CD4-positive, alpha-beta T cell treated with Interferon alpha-2 for 1 hour (primary cell): ENCODE results near the gene MMP7.
A peak's percentile ranks its signal among the peaks of the same experiment; 100 is the strongest.
"Not testable (repeated sequence)": the region's sequence is repeated elsewhere in the genome, so short reads cannot be mapped to it uniquely, and the experiment has no call there.

Experiments used
- DNase-seq, 2 donors: peaks; one replicate each; pipeline ENCODE4 v3.0.0-alpha.2; 2020 to 2022

MMP7 gene

DNA sequence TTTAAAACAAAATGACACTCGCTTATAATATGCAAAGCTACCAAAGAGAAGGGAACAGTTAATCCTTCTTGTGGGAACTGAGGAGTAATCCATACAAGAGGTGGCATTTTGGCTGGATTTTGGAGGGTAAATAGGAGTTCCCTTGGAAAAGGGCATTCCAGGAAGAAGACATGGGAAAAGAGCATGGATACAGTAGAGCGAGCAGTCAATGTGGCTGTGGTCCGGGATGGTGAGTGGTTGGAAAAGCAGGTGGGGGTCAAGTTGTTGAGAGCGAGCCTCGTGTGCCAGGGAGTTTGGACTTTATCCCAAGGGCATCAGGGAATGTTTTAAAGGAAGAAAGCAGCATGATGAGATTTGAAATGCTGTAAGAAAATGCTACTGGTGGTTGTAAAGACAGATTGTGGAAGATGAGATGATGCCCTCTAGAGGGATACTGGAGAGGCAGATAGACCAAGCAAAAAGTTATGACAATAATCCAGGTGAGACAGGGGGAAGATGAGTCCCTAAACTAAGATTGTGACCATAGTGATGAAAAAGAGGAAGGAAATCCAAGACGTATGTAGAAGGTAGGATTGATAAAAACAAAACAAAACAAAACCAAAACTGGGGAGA, 3.8 kb upstream of the MMP7 start:
- no peak for DNase-seq

DNA sequence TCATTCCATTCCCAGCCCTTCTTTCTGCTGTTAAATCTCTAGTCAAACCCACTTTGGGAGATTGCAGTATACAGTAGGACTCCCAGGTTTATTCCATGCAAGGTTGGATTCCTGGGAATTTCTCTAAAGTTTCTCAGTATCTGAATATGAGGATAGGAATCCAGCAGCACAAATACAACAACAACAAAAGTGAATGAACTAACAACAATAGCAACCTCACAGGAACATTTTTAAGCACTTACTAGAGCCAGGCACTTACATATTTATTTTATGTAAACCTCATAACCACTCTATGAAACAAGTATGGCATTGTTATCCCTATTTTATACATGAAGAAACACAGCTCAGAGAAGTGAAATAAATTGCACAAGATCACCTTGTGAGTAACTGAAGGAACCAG, 1.9 kb downstream of the MMP7 start:
- no peak for DNase-seq

DNA sequence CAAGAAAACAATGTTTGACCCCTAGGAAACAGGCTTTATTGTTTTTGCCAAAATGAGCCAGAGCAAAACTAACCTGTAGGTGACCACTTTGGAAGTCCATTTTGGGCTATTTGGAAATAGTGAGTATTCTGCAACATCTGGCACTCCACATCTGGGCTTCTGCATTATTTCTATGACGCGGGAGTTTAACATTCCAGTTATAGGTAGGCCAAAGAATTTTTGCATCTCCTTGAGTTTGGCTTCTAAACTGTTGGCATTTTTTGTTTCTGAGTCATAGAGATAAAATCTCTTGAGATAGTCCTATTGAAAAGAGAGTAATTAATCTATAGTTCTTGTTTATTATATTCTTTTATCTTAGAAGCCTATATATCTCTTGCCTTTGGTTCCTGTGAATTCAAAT, 2.9 kb downstream of the MMP7 start:
- no peak for DNase-seq

DNA sequence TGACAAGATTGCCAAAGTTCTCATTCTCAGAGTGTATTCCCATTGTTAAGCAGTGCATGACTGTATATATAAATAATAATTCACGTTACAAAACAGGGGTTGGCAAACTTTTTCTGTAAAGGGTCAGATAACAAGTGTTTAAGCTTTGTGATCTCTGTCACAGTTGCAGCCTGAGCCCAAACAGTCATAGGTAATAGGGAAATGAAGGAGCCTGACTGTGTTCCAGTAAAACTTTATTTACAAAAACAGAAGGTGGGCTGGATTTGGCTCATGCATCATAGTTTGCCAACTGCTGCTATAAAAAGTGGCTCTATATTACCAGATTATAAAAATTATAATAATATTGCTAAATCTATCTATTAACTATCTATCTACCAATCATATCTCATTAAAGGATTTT, 3.5 kb downstream of the MMP7 start:
- no peak for DNase-seq

DNA sequence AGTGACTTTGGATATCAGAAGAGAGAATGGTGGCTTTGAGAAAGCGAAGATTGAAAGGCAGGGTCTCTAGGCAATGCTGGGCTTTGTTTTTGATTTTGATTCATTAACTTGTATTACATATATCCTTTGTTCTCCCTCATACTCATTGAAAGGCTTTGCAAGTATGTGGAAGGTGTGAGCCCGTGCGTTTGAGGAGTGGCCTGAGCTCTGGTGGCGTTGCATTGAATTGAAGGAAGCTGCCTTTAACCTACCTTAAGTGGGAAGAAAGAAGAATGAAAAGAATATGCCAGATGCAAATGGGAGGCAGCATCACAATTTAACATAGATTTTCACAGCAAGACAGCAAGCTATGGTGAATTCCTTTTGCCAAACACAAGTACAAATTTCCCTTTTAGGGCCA, 6.7 kb downstream of the MMP7 start:
- no peak for DNase-seq

DNA sequence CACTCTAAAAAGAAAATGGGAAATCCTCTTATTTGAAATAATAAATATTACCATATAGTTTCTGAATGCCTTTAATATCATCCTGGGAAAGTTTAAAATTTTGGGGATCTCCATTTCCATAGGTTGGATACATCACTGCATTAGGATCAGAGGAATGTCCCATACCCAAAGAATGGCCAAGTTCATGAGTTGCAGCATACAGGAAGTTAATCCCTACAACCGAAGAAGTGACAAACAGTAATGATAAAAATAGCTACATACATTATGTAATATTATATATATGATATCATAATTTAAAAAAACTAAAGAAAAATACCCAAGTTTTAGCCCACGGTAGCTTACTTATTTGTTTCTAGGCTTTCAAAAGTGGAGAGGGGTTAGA, 7.4 kb downstream of the MMP7 start:
- no peak for DNase-seq

DNA sequence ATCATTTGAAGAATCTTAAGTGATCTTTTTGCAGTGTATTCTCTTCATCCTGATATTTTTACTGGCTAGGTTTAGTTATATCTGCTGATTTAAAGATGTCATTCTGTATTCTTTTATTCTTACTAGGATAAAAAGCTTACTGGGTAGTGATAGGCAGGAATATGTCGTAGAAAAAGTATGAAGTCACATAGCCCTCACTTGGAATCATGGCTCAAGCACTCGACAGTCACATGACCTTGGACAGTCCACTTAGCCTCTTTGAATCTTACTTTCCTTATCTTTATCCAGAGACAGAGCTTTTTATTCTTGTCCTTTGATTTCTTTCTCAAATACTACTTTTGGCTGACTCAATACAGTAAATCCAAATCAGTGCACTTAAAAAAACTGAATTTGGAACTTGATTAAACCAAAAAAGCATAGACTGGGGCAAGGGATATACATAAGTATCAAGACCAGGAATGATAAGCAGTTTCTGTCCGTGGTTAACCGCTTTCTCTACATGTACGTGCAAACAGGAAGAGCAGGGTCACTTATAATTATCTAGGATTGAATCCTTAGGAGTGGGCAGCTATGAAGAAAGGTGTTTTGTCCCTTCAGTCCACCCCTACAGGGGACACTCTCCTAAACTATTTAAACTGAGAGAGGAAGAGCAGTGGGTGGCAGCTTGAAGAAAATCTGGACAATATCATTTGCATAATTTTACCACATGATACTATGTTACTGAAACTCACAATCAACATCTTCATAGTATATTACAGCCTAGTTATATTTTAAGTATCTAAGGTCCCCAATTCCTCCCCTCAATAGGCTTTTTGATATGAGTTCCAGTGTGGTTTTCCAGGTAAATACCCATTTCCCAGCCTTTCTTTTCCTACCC, 8.0 kb downstream of the MMP7 start:
- DNase-seq, result no peak

DNA sequence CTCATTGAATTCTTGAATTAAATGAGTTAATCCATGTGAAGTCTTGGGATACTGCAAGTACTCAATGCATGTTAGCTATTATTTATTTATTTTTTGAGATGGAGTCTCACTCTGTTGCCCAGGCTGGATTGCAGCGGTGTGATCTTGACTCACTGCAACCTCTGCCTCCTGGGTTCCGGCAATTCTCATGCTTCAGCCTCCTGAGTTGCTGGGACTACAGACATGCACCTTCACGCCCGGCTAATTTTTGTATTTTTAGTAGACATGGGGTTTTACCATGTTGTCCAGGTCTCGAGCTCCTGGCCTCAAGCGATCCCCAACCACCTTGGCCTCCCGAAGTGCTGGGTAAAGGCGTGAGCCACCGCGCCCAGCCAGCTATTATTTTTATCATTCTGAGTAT, 9.4 kb downstream of the MMP7 start:
- DNase-seq, result no peak

DNA sequence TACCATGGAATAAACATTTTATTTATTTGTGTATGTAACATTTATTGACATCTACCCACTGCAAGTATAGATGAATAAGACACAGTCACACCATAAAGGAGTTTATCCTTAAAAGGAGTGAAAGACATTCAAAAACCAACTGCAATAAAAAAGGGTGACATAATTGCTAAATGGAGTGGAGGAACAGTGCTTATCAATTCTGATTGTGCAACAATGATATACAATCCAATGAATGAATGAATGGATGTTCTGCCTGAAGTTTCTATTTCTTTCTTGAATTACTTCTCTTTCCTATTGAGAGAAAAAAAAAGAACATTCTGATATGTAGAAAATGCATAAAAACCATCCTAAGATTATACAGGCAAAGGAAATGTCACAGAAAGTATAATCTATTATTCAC, 10.0 kb downstream of the MMP7 start:
- DNase-seq, result no peak

DNA sequence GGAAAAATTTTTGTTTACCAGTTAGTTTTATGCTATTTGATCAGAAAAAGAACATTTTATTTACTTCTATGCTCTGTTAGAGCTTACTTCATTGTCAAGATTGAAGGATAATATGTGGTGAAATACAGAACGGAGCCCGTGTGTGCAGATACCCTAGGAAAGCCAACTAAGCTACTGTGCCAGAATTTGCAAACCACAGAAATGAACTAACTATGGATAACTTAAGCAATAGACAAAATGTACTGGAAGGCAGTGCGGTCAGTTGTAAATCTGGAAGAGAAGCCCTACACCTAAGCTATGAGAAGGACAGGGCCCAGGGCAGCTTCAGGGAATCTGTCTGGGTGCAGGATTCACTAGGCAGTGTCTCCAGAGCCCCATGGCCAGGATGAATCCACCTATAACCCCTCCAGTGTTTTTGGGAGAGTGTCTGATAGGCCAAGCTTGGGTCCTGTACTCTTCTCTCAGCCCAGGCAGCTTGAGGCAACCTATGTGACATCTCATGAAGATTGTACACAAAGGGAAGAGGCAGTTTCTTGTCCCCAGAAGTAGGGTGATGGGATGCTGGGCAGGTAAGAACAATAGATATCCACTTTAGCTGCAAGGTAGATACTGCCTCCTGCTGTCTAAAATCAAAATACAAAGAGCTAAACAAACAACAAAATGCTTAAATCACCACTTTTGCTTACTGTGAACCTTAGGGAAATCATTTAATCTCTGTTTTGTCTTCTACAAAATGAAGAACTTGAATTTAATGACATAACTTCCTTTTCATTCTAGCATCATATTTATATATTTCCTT, 12.1 kb downstream of the MMP7 start:
- DNase-seq, result peak in 1 of 2 donors; percentile 14

DNA sequence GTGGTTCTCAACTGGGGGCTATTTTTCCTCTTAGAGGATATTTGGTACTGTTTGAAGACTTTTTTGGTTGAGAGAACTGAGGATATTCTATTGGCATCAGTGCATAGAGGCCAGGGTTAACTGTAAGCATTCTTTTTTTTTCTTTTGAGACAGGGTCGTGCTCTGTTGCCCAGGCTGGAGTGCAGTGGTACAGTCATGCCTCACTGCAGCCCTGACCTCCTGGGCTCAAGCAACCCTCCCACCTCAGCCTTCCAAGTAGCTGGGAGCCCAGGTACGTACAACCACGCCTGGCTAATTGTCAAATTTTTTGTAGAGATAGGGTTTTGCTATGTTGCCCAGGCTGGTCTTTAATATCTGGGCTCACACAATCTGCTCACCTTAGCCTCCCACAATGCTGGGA, 12.9 kb downstream of the MMP7 start:
- DNase-seq, result no peak

DNA sequence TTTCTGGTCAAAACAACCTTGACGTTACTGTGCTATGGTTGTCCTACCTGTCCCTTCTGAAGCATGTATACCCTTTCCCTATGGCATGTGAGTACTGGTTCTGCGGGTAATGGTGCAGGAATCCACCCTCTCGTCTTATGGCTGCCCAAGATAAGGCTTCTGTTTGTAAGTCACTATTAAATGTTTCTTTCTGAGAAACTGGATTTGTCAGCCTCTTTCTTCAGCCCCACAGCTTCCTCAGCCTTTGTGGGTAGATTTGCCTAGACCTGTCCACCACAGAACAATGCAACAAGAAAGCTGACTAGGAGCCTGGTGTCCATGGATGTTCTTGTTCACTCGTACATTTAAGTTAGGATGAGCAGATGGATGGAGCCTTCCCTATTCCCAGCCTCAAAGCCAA, 14.4 kb downstream of the MMP7 start:
- DNase-seq, result no peak

DNA sequence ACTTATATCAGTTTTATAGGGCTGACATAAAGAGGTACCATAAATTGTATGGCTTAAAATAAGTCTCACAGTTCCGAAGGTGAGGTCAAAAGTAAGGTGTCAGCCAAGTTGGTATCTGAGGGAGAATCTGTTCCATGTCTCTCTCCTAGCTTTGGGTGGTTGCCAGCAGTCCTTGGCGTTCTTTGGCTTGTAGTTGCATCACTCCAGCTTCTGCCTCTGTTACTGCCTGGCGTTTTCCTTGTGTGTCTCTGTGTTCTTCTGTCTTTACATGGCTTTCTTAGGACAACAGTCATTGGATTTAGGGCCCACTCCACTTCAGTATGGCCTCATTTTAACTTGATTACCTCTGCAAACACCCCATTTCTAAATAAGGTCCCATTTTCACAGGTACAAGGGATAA, 16.7 kb downstream of the MMP7 start:
- DNase-seq, result no peak

DNA sequence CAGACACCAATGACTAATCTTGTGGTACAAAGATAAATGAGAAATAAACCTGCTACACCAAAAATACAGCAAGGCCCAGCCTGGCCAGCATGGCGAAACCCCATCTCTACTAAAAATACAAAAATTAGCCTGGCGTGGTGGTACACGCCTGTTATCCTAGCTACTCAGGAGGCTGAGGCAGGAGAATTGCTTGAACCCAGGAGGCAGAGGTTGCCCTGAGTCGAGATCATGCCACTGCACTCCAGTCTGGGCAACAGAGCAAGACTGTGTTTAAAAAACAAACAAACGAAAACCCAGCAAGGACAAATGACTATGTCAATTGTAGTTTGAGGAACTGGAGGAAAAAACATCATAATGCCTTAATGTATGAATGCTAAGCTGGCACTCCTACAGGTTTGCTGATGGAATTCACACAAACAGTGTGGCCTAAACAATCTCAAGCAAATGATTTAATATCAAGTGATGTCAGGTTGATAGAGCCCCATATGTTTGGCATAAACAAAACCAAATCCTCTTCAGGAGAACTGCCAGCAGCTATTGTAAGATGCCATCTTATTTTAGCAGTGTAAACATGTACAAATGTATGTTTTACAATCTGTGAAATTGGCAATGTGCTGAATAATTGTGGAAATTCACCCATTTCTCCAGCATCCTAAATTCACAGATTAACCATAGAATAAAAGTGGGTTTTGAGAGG, 20.0 kb downstream of the MMP7 start:
- DNase-seq, result no peak

DNA sequence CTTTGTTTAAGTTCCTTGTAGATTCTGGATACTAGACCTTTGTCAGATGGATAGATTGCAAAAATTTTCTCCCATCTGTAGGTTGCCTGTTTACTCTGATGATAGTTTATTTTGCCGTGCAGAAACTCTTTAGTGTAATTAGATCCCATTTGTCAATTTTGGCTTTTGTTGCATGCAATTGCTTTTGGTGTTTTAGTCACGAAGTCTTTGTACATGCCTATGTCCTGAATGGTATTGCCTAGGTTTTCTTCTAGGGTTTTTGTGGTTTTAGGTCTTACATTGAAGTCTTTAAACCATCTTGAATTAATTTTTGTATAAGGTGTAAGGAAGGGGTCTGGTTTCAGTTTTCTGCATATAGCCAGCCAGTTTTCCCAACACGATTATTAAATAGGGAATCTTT, 27.7 kb downstream of the MMP7 start:
- DNase-seq, result not testable (repeated sequence)

DNA sequence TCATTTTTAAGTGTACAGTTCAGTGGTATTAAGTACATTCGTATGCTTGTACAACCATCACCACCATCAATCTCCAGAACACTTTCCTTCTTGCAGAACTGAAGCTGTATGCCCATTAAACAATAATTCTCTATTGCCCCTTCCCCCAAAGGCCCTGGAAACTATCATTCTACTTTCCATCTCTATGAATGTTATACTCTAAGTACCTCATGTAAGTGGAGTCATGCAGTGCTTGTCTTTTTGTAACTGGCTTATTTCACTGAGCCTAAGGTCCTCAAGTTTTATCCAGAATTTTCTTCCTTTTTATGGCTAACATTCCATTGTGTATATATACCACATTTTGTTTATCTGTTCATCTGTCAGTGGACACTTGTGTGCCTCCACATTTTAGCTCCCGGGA, 29.7 kb downstream of the MMP7 start:
- no peak for DNase-seq

DNA sequence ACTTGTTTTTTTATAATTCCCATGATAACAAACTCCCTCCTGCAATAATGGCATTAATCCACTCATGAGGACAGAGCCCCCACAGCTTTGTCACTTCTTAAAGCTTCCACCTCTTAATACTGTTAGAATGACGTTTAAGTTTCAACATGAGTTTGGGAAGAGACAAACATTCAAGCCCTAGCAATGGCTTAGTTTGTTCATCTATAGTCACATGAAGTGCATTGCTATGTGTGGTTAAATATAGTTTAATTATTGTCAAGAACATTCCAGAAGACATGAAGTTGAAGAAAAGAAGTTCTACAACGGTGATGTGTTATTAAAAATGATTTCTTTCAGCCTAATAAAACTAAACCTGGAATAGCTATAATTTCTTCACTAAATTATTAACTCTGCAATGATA, 30.6 kb downstream of the MMP7 start:
- DNase-seq, result no peak

DNA sequence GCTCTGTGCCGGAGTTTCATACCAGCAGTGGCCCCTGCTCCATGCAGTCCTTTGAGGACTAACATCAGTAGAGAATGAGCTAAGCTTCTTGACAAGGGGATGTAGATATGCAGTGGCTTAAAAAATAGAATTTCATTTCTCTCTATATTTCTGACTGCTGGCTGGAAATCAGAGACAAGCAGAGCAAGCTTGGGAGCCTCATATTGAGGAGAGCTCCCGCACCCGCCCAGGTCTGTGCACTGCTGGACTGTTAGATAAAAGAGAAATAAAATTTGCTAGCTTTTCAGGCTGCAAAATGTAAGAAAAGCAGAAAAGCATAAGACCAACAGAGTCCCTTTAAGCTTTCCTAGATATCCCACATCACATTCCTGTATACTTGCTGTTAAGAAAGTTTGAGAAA, 31.4 kb downstream of the MMP7 start:
- no peak for DNase-seq

DNA sequence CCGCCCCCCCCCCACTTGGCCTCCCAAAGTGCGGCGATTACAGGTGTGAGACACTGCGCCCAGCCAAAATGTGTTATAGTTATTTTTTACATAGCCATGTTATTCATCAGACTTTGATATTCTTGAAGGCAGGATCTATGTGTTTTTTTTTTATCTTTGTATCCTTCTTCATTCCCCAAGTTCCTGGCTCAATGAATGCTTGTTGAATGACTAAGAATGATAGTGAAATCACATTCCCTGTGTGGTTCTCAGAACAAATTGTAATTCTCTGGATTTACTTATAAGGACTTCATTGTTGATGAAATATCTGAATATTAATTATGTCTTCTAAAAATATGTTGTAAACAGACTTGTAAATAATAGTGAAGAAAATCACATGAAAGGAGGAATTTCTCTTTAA, 33.5 kb downstream of the MMP7 start:
- DNase-seq, result no peak

DNA sequence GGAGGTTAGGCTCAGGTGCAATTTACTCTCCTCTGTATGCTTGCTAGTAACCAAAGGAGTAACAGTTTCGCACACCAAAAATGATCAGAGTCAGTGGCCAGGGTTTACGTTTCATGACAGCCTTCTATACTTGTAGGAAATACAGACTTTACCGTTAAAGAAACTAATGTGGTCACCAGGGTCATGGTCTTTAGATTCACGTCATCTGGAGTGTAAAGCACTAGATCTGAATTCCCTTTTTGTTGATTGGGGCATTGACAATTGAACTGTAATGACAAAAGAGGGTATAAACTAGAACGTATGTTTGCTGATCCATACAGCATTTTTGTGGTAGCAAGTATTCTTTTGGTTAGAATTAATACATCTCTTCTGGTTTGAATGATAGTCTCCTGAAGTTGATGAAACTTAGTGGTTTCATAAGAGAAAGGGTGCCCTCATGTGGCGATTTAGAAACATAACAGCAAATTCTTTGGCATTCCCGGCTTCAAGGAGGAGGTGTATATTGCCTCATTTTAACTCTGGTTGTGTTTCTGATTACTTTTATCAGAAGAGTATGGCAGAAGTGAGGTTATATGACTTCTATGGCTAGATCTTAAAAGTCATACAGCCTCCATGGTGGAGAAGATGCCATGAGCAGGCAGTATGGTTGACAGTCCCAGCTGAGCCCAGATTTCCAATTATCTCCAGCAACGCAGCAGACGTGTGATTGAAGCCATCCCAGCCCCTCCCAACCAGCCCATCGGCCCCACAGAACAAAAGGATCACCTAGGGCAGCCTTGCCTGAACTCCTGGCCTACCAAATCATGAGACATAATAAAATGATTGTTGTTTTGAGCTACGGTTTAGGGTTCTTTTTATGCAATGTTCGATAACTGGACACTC, 35.1 kb downstream of the MMP7 start:
- DNase-seq, result peak; percentile 63 to 81

DNA sequence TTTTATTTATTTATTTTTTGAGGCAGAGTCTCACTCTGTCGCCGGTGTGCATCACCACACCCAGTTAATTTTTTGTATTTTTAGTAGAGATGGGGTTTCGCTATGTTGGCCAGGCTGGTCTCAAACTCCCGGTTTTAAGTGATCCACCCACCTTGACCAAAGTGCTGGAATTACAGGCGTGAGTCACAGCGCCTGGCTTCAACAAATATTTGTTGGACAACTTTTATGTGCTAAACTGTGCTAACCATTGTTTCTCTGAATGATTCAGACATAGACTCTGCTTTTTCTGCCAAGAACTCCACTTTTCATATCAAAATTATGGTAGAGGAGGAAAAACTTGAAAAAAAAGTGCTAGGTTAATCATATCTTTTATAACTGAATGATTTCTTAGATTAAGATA, 36.3 kb downstream of the MMP7 start:
- no peak for DNase-seq

DNA sequence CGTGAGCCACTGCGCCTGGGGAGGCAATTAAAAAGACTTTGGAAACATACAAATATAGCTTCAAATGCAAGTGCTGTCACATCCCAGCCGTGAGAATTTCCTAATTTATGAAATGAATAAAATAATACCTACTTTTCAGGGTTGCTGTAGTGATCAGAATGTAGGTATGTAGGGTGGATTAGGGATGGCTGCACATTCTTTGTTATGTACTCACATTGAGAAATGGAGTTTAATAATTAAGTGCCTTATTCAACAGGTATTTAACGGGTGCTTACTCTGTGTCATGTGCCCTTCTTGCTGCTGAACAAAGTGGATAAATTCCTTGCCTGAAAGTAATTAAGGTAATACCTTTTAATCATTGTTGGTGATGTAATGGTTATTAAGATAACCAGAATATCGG, 37.0 kb downstream of the MMP7 start:
- no peak for DNase-seq
